ENCODE results near the gene CCDC142. TPM values are rescaled to one million over a fixed set of nuclear protein-coding genes. Genes with fewer than 3 reads are reported as not detected.
"Not testable (repeated sequence)": the region's sequence is repeated elsewhere in the genome, so short reads cannot be mapped to it uniquely, and the experiment has no call there.

Gene CCDC142
- total RNA-seq, 1 experiment from 2014 or later = 13.2 TPM

DNA sequence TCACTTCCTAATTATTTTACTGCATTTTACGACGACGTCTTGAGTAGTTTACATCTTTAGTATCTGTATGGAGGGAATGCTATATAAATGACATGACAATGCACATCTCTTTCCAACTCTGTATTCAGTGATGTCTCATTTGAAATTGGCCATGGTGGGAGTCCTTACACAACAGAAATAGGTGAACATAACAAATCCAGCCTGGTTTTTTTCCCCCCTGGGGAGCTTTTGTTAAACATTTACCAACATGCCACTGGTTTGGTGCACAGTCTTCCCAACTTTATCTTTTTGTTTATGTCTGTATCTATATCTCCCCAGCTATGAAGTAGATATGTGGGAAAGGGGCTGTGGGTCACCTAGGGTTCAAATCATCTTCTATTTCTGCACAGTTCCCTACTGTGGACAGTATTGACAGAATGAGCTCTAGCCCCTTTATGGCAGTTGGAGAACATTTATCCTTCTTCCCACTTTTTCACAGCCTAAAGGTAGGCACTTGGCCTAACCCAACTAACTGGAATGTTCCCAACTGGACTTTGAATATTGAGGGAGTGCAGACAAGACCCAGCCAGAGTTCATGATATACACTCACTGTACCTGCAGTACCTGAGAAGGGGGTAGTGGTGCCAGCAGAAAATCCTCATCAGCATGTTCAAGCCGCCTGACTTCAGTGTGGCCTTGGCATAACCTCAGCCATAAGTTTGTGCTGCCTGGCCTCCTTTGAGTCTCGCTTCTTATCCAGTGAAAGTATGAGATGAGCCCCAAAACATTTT lies 35.4 kb downstream of the CCDC142 start:
- DNase-seq (ENCODE audit: low read depth) = no peak

DNA sequence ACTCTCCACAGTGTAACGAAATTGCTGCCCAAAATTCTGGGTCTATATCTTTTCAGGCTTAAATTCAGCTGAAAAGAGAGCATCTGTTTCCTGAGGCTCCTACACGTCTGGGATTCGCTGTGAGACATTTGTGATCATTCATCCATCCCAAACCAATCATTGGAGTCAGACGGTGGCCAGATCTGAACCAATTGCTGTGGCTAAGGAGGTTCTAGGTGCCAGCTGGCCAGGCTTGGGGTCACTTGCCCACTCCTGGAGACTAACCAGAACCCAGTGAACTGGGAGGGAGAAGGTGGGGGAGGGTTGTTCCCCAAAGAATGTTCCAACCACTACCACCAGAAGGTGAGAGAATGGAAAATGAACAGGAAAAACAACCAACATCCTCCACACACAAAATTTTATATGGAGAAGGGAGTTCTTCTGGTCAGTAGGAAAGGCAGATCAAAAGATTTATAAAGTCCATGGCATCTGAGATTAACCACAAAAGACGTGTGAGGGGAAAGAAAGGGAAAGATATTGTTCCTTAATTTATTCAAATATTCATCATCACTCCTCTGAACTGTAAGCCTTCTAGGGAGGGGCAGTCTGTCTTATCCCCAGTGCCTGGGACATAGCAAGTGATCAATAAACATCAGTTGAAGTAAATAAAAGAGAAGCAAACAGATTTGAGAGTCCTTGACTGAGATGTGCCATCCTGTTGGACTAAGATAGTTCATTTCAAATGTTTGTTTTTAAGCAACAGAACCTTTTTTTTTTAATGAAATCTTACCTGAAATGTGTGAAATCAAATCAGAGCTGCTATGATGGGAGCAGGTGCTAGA lies 38.1 kb downstream of the CCDC142 start:
- DNase-seq (ENCODE audit: low read depth) = no peak

DNA sequence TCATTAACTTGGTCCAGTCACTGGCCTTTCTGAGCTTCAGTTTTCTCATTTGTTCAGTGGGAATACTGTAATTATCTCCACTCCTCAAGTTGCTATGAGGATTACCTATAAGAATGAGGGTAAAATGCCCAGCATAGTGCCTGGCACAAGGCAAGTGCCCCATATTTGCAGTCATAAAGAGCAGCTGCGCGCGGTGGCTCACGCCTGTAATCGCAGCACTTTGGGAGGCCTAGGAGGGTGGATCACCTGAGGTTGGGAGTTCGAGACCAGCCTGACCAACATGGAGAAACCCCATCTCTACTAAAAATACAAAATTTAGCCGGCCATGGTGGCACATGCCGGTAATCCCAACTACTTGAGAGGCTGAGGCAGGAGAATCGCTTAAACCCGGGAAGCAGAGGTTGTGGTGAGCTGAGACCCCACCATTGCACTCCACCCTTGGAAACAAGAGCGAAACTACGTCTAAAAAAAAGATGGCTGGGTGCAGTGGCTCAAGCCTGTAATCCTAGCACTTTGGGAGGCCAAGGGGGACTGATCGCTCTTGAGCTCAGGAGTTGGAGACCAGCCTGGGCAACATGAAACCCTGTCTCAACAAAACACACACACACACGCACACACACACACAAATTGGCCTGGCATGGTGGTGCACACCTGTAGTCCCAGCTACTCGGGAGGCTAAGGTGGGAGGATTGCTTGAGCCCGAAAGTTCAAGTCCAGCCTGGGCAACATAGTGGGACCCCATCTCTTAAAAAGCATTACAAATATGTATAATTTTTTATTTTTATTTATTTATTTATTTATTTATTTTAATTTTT lies 40.1 kb downstream of the CCDC142 start:
- DNase-seq (ENCODE audit: low read depth) = not testable (repeated sequence)

DNA sequence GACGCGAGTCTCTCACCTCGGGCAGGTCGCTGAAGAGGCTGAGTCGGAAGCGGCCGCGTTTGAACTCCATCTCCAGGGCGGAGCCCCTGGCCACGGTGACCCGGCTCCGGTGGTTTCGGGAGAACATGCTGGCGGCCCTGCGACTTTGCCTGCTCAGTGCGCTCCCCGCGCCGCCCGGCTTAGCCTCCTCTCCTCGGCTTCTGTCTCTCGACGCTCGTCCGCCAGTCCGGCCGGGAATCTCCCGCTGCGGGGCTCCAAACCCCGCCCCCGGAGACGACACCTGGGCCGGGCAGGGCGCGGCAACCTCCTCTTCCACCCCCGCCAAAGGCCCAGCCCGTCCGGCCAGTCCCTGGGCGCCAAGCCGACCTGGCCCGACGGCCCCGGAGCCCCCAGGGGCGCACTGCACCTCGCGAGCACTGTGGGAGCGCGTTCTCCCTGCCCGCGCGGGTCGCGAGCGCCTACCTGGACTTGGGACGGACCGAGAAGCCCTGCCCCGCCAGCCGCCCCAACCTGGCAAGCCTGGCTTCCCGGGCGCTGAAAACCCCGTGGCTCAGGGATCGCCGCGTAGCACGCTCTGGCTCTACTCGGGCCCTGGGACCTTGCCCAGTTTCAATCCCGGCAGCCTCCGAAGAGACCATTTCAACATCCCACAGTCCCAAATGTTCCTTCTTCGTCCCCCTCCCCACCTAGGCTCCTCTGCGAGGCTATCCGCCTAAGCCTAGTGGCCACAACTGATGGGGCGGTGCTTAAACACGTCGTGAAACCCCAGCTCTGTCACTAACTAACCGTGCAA lies 40.9 kb downstream of the CCDC142 start, which contains the start of gene RTKN:
TSS of gene RTKN (minus strand) at position 248 of the 793 bp plus-strand sequence. CDS start at position 127, 121 bp downstream.
- DNase-seq (ENCODE audit: low read depth) = no peak

DNA sequence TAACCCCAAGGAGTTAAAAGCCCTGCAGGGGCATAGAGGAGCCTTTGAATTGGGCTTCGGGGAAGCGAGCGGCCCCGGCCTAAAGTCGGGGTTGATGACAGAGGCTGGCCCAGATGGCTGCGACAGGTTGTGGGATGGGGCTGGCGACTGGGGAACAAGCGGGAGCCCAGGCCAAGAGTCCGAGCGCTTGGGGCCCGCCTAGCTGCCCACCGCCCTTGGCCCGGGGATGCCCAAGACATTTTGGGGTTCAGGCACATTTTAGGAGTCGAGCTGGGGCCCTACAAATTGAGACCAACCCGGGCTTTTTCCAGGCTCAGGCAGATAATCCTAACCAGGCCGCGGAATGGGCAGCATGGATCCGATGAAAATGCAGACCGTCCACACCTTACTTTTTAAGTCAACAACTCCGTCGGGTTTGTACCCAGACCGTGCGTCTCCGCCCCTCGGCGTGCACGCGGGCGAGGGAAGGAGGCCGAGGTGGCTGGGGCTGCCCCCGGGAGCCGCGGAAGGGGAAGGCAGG lies 41.6 kb downstream of the CCDC142 start:
- no peak for DNase-seq (ENCODE audit: low read depth)

DNA sequence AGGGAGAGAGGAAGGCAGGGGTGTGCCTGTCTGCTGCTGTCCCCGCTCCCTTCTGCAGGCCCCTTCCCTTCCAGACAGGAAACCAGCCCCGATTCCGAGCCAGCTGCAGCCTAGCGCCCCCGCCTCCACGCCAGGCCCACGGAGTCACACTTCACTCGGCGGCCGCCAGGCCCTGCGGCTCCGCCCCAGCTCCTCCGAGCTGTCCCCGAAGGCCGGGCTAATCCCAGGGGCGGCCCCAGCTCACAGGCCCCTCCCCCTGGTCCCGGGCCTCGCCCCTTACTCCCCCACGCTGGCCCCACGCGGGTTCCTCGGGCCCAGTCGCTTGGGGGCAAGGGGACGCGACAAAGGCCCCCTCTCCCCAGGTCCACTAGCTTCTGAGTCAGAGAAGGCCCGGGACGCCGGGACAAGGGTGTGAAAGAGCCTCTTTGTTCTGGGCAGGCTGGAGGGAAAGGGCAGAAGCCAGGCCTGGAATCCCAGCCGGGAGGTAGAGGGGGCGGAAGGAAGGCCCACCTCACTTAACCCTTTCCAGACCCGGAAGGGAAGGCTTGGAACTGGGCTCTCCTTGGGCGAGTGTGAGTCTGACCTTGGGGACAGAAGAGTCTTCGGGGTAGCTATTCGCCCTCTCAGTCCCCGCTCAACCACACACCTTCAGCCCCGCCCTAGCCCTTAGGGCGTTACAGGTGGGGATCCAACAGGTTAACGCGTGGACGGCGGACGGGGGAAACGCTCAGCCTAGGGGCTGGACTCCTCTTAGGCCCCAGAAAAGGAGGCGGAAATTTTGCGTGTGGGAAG lies 42.2 kb downstream of the CCDC142 start:
- DNase-seq (ENCODE audit: low read depth) = peak; percentile 81

DNA sequence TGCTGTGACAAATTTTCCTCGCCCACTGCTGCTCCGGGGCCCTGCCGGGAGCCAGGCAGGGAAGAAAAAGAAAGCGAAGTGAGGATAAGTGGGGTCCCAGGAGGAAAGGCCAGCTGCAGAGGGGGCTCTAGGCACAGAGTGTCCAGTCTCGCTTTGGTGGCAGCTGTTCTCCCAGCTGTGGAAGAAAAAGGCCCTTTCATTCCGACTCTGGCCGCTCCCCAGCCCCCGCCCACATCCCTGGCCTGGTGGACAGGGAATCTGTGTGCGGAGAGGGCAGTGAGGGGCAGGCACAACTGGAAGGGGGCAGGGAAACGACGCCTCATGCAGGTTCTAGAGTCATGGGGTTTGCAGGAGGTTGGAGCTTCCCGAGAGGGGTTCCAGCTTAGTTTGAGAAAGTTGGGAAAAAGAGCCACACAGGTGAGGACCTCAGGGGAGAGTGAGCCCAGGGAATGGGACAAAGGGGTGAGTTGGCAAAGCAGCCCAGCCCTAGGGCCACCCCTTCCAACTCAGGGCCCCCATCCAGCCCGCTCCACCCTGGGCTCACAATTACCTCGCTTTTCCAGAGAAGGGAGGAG lies 42.9 kb downstream of the CCDC142 start:
- DNase-seq (ENCODE audit: low read depth) = peak; percentile 63

DNA sequence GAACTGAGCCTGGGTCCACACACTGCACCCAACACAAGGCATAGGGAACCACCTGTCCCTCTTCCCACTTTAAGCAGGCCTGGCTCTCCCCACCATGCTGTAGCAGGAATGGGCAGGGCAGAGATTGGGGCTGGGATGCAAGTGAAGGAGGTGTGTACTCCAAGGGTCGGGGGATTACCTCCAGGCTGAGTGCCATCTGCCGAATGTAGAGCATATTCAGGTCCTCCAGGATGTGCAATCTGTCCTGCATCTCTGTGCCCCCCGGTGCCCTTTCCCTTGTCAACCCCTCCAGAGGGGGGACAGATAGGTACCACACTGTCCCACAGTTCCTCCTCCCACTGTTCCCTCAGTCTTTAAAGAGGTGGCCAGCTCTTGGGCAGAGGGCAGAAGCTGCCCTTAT lies 43.4 kb downstream of the CCDC142 start:
- no peak for DNase-seq (ENCODE audit: low read depth)

DNA sequence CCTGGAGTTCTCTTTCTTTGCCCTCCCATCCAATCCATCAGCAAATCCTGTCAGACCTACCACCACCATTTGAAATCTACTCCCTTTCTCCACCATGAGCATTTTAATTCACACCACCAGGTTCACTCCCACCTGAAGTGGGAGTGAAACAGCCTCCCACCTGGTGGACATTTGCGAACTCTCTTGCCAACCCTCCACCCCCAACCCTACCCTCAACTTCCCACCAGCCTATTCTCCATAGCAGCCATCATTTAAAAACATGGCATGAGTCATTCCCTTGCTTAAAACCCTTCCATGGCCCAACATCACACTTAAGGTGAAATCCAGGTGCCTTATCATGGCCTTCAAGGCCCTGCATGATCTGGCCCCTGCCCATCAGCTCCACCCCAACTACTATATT lies 44.5 kb downstream of the CCDC142 start:
- DNase-seq (ENCODE audit: low read depth) = no peak

DNA sequence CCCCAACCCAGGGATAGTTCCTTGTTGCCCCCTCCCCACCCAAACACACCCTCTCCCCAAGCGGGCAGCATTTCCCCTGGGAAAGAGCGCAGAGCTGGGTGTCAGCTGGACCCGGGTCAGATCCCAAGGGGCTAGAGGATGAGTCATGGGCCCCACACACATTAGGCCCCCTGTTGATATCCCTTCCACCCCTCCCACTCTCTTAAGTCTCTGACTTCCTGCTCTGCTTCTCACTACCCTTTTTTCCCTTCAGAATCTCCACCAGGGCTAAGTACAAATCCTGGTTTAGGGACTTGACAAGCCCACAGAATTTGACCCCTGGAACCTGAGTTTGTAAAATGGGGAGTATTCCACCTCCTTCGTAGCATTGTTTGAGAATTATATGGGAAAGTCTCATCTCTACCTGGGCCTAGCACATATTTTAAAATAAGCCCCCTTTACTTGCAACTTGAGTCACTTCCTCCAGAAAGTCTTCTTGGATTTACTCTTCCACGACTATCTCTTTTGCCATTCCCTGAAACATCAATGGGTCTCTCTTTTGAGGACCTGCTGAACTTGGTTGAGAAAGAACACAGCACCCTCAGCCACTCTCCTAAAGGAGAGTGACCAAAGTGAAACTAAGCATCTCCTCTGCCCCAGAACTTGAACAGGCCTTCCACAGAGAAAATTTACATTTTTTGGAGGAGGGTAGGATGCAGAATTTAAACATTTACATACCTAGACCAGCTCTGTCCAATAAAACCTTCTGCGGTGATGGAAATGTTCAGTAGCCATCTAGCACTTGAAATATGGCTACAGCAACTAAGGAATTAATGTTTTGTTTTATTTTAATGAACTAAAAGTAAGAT lies 45.7 kb downstream of the CCDC142 start:
- no peak for DNase-seq (ENCODE audit: low read depth)

DNA sequence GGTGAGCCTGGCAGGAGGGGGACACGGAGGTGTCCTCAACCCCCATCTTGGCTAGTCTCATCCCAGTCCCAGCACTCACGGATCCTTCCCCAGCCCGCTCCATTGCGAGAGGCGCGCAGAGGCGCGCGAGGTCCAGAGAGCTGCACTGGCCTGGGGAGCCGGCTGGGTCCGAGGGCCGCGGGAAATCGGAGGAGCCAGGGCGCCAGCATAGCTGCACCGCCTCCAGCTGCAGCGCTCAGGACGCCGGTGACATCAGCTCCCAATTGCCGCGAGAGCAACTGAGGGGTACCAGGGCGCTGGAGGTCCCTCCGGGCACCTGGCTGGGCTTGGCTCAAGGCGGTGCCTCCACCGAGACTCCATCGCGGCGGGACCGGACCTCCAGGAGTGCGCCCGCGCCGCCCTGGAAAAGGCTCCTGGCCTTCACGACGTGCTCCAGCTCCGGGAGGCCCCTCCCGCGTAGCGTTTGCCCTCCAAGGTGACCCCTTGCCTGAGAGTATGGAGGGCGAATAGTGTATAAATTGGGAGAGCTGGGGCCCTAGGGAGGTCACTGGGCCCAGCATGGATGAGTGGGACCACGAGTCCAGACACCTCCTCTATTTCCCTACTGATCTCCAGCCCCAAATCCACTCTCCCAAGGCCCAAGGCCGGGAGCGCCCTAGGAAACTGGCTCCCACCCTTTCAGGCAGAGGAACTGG lies 46.5 kb downstream of the CCDC142 start:
- no peak for DNase-seq (ENCODE audit: low read depth)

DNA sequence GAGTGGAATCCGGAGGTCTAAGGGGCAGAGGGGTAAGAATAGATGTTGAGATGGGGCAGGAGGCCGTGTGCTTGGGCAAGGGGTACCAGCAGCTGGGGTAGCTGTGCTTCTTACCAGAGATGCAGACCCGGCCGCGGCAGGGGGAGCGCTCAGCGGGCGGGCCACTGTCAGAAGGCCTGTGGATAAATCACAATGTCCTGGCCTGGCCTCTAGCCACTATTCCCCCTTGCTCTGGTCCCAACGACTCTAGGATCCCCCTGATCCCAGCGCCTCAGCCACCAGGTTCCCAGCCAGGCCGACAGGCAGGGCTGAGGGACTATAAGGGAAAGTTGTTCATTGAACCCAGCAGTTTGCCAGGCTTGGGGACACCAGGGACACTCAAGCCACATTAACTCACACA lies 52.3 kb downstream of the CCDC142 start:
- no peak for DNase-seq (ENCODE audit: low read depth)

DNA sequence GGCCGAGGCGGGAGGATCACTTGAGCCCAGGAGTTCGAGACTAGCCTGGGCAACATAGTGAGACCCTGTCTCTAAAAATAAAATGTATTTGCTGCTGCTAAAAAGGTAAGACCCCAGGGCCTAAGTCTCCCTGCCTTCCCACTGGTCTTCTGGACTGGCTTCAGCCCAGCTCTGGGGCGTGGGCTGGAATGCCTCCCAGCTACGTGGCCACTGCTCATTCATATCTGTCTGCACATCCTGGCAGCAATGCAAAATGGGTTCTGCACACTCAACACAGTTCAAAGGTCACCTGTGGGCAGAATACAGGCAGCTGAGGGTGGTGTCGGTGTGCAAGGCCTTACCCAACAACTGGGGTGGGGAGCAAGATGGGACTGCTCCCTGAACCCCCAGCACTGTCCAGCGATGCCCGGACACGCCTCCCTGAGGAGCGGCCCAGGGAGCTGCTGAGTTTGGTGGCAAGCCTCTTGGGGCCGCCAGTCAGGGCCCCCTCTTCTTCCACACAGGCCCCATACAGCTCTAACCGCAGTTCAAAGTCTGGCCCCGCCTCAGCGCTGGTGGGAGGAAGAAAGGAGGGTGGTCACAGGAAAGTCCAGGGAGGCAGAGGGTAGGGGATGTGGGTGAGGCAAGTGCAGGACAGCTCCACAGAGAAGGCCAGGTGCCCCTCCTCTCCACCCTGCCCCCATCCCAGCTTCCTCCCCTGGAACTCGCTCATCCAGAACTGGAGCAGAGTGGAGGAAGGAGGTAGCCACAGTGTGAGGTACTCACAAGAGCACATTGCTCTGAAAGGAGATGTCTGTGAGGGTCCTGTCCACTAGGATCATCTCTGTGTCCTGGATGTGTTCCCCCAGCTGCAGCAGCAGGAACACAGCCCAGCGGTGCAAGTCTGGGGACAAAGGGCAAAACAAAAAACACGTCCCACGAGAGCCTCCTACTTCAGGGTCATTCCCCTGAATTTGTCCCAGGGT lies 53.0 kb downstream of the CCDC142 start:
- DNase-seq (ENCODE audit: low read depth) = no peak

DNA sequence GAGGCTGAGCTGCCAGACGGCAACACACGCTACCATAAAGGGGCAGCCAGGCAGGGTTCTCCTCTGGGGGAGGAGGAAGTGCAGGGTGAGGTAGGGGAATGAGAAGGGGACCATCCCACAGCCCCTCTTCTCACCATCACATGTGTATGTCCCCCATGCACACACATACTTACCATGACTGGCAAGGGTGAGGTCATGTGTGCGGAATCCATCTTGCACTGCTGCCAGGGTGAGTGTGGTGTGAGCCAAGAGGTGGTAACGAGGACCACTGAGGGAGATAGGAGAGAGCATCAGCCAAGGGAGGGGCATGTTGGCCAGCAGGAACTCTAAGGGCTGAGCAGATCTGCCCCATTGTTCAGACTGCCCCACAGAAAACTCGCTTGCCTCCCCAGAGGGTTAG lies 54.1 kb downstream of the CCDC142 start:
- no peak for DNase-seq (ENCODE audit: low read depth)

DNA sequence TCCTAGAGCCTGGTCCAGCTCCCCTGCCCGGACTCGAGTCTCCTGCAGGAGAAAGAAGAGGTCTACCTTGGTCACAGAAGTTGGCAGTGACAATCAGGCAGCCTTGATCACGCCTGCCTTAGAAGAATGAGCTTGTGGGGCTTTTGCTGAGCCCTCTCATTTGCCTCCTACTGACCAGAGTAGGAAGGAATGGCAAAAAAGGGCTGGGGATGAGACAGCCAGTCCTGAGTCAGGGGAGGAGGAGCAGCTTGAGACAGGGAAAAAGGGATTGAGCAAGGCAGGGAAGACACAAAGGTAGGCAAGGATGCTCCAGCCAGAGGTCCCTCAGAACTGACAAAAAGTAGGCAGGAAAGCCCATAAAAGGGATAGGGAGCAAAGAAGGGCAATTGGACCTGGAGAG lies 55.2 kb downstream of the CCDC142 start:
- DNase-seq (ENCODE audit: low read depth) = no peak

DNA sequence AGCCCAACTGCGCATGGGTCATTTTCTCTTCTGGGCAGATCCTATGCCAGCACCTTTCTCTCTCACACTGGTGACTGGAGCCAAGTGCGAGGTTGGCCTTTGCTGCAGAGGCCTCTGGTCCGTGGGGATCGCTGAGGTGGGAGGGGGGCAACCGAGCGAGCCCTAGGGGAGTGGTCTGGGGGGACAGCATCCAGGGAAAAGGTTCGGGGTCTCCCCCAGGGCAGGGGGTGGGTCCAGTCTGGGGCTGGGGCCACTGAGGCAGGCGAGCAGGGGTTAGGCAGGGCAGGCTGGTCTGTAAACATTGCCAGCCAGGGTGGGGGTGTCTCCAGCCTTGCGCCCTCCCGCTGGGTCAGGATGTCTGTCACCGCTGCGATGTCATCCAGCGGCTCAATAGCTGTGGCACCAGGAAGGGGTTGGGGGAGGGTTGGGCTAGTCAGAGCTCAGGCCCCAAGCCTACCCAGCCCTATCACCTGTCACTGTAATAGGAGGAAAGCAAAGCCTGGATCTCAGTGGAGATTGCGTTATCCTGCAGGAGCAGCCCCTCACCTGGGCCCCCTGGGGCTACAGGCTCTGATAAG lies 56.5 kb downstream of the CCDC142 start:
- DNase-seq (ENCODE audit: low read depth) = no peak
